BE2C (cell line): ENCODE results near the gene ZNF609.
"Not testable (repeated sequence)": the region's sequence is repeated elsewhere in the genome, so short reads cannot be mapped to it uniquely, and the experiment has no call there.

ENCODE experiments used
- DNase-seq: peaks from one replicate; pipeline ENCODE4 v3.0.0-alpha.2; 2020
- H3K27me3 ChIP-seq: fragments of 250-450 bp; sonication (Bioruptor Pico); 2 replicates; pipeline ENCODE4 v1.5.1; 2020; ENCODE audit warnings: mild to moderate bottlenecking
- H3K36me3 ChIP-seq: fragments of 250-450 bp; sonication (Bioruptor Pico); 2 replicates; pipeline ENCODE4 v1.5.1; 2020; ENCODE audit warnings: mild to moderate bottlenecking
- H3K4me1 ChIP-seq: fragments of 250-450 bp; sonication (Bioruptor Pico); 2 replicates; pipeline ENCODE4 v1.5.1; 2020
- H3K4me3 ChIP-seq: 2 replicates; pipeline ENCODE4 v1.5.1; 2011; ENCODE audit warnings: low read depth, low read length
- H3K9me3 ChIP-seq: fragments of 250-450 bp; sonication (Bioruptor Pico); 2 replicates; pipeline ENCODE4 v1.5.1; 2020
- TF ChIP-seq, protein P1 (sequence below): IDR thresholded peaks from 2 replicates; pipeline ENCODE4 v1.5.1; 2012; ENCODE audit warnings: mild to moderate bottlenecking, low read depth, low read length

Gene ZNF609

GRCh38 chr15:64635499-64636495, 175.4 kb downstream of the ZNF609 start:
- TF ChIP-seq, protein P1, sequence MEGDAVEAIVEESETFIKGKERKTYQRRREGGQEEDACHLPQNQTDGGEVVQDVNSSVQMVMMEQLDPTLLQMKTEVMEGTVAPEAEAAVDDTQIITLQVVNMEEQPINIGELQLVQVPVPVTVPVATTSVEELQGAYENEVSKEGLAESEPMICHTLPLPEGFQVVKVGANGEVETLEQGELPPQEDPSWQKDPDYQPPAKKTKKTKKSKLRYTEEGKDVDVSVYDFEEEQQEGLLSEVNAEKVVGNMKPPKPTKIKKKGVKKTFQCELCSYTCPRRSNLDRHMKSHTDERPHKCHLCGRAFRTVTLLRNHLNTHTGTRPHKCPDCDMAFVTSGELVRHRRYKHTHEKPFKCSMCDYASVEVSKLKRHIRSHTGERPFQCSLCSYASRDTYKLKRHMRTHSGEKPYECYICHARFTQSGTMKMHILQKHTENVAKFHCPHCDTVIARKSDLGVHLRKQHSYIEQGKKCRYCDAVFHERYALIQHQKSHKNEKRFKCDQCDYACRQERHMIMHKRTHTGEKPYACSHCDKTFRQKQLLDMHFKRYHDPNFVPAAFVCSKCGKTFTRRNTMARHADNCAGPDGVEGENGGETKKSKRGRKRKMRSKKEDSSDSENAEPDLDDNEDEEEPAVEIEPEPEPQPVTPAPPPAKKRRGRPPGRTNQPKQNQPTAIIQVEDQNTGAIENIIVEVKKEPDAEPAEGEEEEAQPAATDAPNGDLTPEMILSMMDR, result no peak
- H3K27me3 ChIP-seq, result no peaks in the 10 kb centered on the region
- H3K4me3 ChIP-seq, result no peak overlapping the region
- peak; percentile 54 for DNase-seq
- peaks cover 4% of the 10 kb centered on the region for H3K36me3 ChIP-seq
- H3K4me1 ChIP-seq, result peaks cover 26% of the 10 kb centered on the region
- no peaks in the 10 kb centered on the region for H3K9me3 ChIP-seq

- Histone ChIP-seq H3K4me3 (no peak overlapping the region), H3K36me3 (peaks cover 4% of the 10 kb centered on the region), H3K4me1 (peaks cover 26% of the 10 kb centered on the region), H3K9me3 (no peaks in the 10 kb centered on the region), H3K27me3 (no peaks in the 10 kb centered on the region)
- no peak for DNase-seq
- TF ChIP-seq, protein P1, result no peak
Measured at GRCh38 chr15:64636556-64636955, 176.2 kb downstream of the ZNF609 start.

DNA sequence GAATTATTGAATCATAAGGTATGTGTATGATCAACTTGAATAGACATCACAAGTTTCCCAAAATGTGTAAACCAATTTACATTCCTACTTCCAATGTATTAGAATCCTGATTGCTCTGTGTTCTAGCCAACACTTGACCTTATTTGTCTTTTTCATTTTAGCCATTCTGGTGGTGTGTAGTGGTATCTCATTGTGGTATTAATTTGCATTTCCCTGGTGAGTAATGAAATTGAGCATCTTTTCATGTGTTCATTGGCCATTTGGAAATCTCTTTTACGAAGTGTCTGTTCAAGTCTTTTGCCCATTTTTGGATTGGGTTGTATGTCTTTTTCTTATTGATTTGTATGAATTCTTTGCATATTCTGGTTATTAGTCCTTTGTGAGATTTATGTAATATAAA, 177.0 kb downstream of the ZNF609 start:
- H3K4me3 ChIP-seq, result no peak overlapping the region
- peaks cover 8% of the 10 kb centered on the region for H3K36me3 ChIP-seq
- peaks cover 26% of the 10 kb centered on the region for H3K4me1 ChIP-seq
- no peak for DNase-seq
- TF ChIP-seq, protein P1, result no peak
- H3K27me3 ChIP-seq, result no peaks in the 10 kb centered on the region
- H3K9me3 ChIP-seq, result no peaks in the 10 kb centered on the region

- not testable (repeated sequence) for H3K9me3 ChIP-seq, H3K27me3 ChIP-seq, H3K4me3 ChIP-seq, DNase-seq, H3K36me3 ChIP-seq
- H3K4me1 ChIP-seq, result peaks cover 17% of the 10 kb centered on the region
Measured at GRCh38 chr15:64639744-64640143, 179.4 kb downstream of the ZNF609 start.

GRCh38 chr15:64640146-64640871, 179.9 kb downstream of the ZNF609 start:
- Histone ChIP-seq H3K27me3 (no peaks in the 10 kb centered on the region), H3K4me1 (peaks cover 11% of the 10 kb centered on the region), H3K9me3 (no peaks in the 10 kb centered on the region), H3K36me3 (peaks cover 4% of the 10 kb centered on the region), H3K4me3 (no peak overlapping the region)
- no peak for DNase-seq
- TF ChIP-seq, protein P1, result no peak

GRCh38 chr15:64642875-64643274, 182.5 kb downstream of the ZNF609 start:
- peaks cover 4% of the 10 kb centered on the region; the same call in 1 of the 2 replicates for H3K36me3 ChIP-seq
- H3K4me1 ChIP-seq, result no peaks in the 10 kb centered on the region
- H3K4me3 ChIP-seq, result no peak overlapping the region
- no peaks in the 10 kb centered on the region for H3K27me3 ChIP-seq
- TF ChIP-seq, protein P1, result no peak
- DNase-seq, result no peak
- H3K9me3 ChIP-seq, result no peaks in the 10 kb centered on the region
